GM12878 (cell line): Measurements from ENCODE around the gene BTBD7. TPM values are rescaled to one million over a fixed set of nuclear protein-coding genes. Genes with fewer than 3 reads are reported as not detected.

Source experiments
- ATF3 ChIP-seq: IDR thresholded peaks from 2 replicates; pipeline ENCODE4 v1.6.1; 2011; ENCODE audit warnings: low read depth, mild to moderate bottlenecking, low read length, moderate library complexity, borderline replicate concordance; ENCODE audit errors: extremely low read depth
- BACH1 ChIP-seq: fragments of 450-650 bp; IDR thresholded peaks from 2 replicates; pipeline ENCODE4 v1.6.1; 2017; ENCODE audit warnings: mild to moderate bottlenecking, borderline replicate concordance
- BMI1 ChIP-seq: fragments of 450-650 bp; IDR thresholded peaks from 2 replicates; pipeline ENCODE4 v1.6.1; 2016; ENCODE audit warnings: mild to moderate bottlenecking, moderate library complexity, borderline replicate concordance
- CBX5 ChIP-seq: sonication (generic); IDR thresholded peaks from 2 replicates; pipeline ENCODE4 v1.6.1; 2016; ENCODE audit warnings: low read depth, moderate library complexity, mild to moderate bottlenecking, inconsistent platforms
- CREM ChIP-seq: IDR thresholded peaks from 2 replicates; pipeline ENCODE4 v1.6.1; 2014; ENCODE audit warnings: antibody characterized with exemption, low read depth
- EED ChIP-seq: sonication (generic); IDR thresholded peaks from 2 replicates; pipeline ENCODE4 v1.6.1; 2016; ENCODE audit warnings: antibody characterized with exemption, low read depth
- EZH2 ChIP-seq: IDR thresholded peaks from 2 replicates; pipeline ENCODE4 v1.6.1; 2012; ENCODE audit warnings: low read depth, mild to moderate bottlenecking, control low read depth, inconsistent platforms, low read length, borderline replicate concordance; ENCODE audit not compliant: control insufficient read depth
- FOXM1 ChIP-seq: IDR thresholded peaks from 2 replicates; pipeline ENCODE4 v1.6.1; 2012; ENCODE audit warnings: low read depth, mild to moderate bottlenecking, inconsistent platforms, low read length, moderate library complexity
- GATAD2B ChIP-seq: fragments of 450-650 bp; conservative IDR thresholded peaks from 2 replicates; pipeline ENCODE4 v1.6.1; 2017; ENCODE audit warnings: low read depth, mild to moderate bottlenecking, moderate library complexity
- MEF2A ChIP-seq: IDR thresholded peaks from 2 replicates; pipeline ENCODE4 v1.6.1; 2011; ENCODE audit warnings: low read depth, mild to moderate bottlenecking, low read length, moderate library complexity; ENCODE audit not compliant: insufficient read depth
- MEF2B ChIP-seq: fragments of 450-650 bp; IDR thresholded peaks from 2 replicates; pipeline ENCODE4 v1.6.1; 2018; ENCODE audit warnings: mild to moderate bottlenecking, moderate library complexity; ENCODE audit not compliant: partially characterized antibody, poor library complexity, severe bottlenecking
- MTA2 ChIP-seq: fragments of 450-650 bp; IDR thresholded peaks from 2 replicates; pipeline ENCODE4 v1.6.1; 2016; ENCODE audit warnings: low read depth, mild to moderate bottlenecking, moderate library complexity
- MYB ChIP-seq: fragments of 150-350 bp; IDR thresholded peaks from 2 replicates; pipeline ENCODE4 v1.6.1; 2014; ENCODE audit warnings: mild to moderate bottlenecking, low read depth, low read length, borderline replicate concordance
- NBN ChIP-seq: fragments of 450-650 bp; IDR thresholded peaks from 2 replicates; pipeline ENCODE4 v1.6.1; 2016
- POLR2AphosphoS5 ChIP-seq: IDR thresholded peaks from 2 replicates; pipeline ENCODE4 v1.6.1; 2011; ENCODE audit warnings: mild to moderate bottlenecking, low read length, inconsistent platforms
- POU2F2 ChIP-seq: IDR thresholded peaks from 3 replicates; pipeline ENCODE4 v1.6.1; 2011; ENCODE audit warnings: low read depth, mild to moderate bottlenecking, low read length, borderline replicate concordance
- RELA ChIP-seq: fragments of 450-650 bp; IDR thresholded peaks from 2 replicates; pipeline ENCODE4 v1.8.0; 2014; ENCODE audit warnings: borderline replicate concordance; ENCODE audit not compliant: partially characterized antibody
- RFX5 ChIP-seq: IDR thresholded peaks from 2 replicates; pipeline ENCODE4 v1.6.1; 2011; ENCODE audit warnings: low read depth, low read length, improper control_type of control experiment
- RUNX3 ChIP-seq: IDR thresholded peaks from 2 replicates; pipeline ENCODE4 v1.6.1; 2012; ENCODE audit warnings: low read length, inconsistent platforms
- SMAD1 ChIP-seq: fragments of 450-650 bp; IDR thresholded peaks from 2 replicates; pipeline ENCODE4 v1.6.1; 2018; ENCODE audit warnings: mild to moderate bottlenecking, low read depth; ENCODE audit not compliant: partially characterized antibody
- SUZ12 ChIP-seq: fragments of 200-600 bp; sonication (generic); IDR thresholded peaks from one replicate; pipeline ENCODE4 v1.6.1; 2018; ENCODE audit warnings: antibody characterized with exemption, mild to moderate bottlenecking; ENCODE audit not compliant: unreplicated experiment
- ZNF217 ChIP-seq: fragments of 450-650 bp; IDR thresholded peaks from 2 replicates; pipeline ENCODE4 v1.6.1; 2017; ENCODE audit warnings: antibody characterized with exemption, mild to moderate bottlenecking
- ZNF274 ChIP-seq: IDR thresholded peaks from one replicate; pipeline ENCODE4 v1.8.0; 2011; ENCODE audit not compliant: insufficient read length, insufficient read depth
- polyA plus RNA-seq, 11 experiments: library from polyadenylated mRNA; depleted of rRNA in 4 of 11; unstranded in 6 of 11; stranded (reverse) in 5 of 11; fragments of >200 nt; fragmentation: Nextera tagmentation in 4 of 11; fragmentation: Illumina TruSeq in 1 of 11; extraction: Ambion mirVana in 4 of 11; extraction: Trizol in 1 of 11; gene quantifications; 1 replicate in 1 of 11; 2 replicates in 10 of 11; pipeline versions ENCODE4 v1.2.1 to v1.2.3, GENCODE V29; 2011 to 2016; ENCODE audit warnings: inconsistent platforms in 2 of 11, missing spikeins in 2 of 11, low read depth in 1 of 11
- total RNA-seq, 4 experiments: library from RNA; depleted of rRNA in 3 of 4; stranded (reverse); fragments of >200 nt in 3 of 4; fragmentation: Illumina TruSeq in 1 of 4; extraction: Trizol in 1 of 4; gene quantifications; 2 replicates each; pipeline versions ENCODE4 v1.2.1 to v1.2.3, GENCODE V29; 2013 to 2021
- TF ChIP-seq, protein P1 (sequence below): IDR thresholded peaks from 2 replicates; pipeline ENCODE4 v1.6.1; 2012; ENCODE audit warnings: improper control_type of control experiment, low read depth, low read length; ENCODE audit not compliant: insufficient replicate concordance
- TF ChIP-seq, protein P2 (sequence below): IDR thresholded peaks from 2 replicates; pipeline ENCODE4 v1.6.1; 2011; ENCODE audit warnings: borderline replicate concordance, low read depth, mild to moderate bottlenecking, moderate library complexity, mixed read lengths, low read length; ENCODE audit not compliant: insufficient read depth; ENCODE audit errors: extremely low read length

The BTBD7 gene
- total and polyA plus RNA-seq, 10 of the 15 experiments (the other 5 are each of a cell fraction or from before 2014, with no cell fraction given), result 3.6 to 17.0 (median 9.6) TPM

DNA sequence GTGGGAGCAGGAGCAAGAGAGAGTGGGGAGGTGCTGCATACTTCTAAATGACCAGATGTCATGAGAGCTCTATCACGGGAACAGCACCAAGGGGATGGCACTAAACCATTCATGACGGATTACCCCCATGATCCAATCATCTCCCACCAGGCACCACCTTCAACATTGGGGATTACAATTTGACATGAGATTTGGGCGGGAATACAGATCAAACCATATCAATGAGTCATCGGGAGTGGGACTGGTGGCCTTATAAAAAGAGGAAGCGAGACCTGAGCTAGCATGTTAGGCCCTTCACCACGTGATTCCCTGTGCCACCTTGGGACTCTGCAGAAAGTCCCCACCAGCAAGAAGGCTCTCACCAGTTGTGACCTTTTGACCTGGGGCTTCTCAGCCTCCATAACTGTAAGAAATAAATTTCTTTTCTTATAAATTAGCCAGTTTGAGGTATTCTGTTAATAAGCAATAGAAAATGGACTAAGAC, 42.9 kb upstream of the BTBD7 start (continued):
- TF ChIP-seq, protein P1, sequence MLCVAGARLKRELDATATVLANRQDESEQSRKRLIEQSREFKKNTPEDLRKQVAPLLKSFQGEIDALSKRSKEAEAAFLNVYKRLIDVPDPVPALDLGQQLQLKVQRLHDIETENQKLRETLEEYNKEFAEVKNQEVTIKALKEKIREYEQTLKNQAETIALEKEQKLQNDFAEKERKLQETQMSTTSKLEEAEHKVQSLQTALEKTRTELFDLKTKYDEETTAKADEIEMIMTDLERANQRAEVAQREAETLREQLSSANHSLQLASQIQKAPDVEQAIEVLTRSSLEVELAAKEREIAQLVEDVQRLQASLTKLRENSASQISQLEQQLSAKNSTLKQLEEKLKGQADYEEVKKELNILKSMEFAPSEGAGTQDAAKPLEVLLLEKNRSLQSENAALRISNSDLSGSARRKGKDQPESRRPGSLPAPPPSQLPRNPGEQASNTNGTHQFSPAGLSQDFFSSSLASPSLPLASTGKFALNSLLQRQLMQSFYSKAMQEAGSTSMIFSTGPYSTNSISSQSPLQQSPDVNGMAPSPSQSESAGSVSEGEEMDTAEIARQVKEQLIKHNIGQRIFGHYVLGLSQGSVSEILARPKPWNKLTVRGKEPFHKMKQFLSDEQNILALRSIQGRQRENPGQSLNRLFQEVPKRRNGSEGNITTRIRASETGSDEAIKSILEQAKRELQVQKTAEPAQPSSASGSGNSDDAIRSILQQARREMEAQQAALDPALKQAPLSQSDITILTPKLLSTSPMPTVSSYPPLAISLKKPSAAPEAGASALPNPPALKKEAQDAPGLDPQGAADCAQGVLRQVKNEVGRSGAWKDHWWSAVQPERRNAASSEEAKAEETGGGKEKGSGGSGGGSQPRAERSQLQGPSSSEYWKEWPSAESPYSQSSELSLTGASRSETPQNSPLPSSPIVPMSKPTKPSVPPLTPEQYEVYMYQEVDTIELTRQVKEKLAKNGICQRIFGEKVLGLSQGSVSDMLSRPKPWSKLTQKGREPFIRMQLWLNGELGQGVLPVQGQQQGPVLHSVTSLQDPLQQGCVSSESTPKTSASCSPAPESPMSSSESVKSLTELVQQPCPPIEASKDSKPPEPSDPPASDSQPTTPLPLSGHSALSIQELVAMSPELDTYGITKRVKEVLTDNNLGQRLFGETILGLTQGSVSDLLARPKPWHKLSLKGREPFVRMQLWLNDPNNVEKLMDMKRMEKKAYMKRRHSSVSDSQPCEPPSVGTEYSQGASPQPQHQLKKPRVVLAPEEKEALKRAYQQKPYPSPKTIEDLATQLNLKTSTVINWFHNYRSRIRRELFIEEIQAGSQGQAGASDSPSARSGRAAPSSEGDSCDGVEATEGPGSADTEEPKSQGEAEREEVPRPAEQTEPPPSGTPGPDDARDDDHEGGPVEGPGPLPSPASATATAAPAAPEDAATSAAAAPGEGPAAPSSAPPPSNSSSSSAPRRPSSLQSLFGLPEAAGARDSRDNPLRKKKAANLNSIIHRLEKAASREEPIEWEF, result no peak
- TF ChIP-seq ATF3 (0 out of 2 replicates have a peak, but pooled peaks have one; percentile 34), FOXM1 (peak; percentile 95), MEF2B (peak; percentile 90), SUZ12 (no peak), MYB (0 out of 2 replicates have a peak, but pooled peaks have one; percentile 55), RELA (peak; percentile 72), RUNX3 (peak; percentile 80), SMAD1 (no peak), EED (peak; percentile 93), POU2F2 (peak; percentile 29; the same call in 1 of the 3 replicates), ZNF274 (no peak), ZNF217 (0 out of 2 replicates have a peak, but pooled peaks have one; percentile 43), POLR2AphosphoS5 (no peak), GATAD2B (peak; percentile 88), BMI1 (peak; percentile 76; the same call in 1 of the 2 replicates), CBX5 (peak; percentile 29; the same call in 1 of the 2 replicates), CREM (peak; percentile 84), NBN (peak; percentile 87), BACH1 (peak; percentile 87; the same call in 1 of the 2 replicates), MTA2 (peak; percentile 90), MEF2A (peak; percentile 61; the same call in 1 of the 2 replicates), EZH2 (no peak), RFX5 (no peak)
- TF ChIP-seq, protein P2, sequence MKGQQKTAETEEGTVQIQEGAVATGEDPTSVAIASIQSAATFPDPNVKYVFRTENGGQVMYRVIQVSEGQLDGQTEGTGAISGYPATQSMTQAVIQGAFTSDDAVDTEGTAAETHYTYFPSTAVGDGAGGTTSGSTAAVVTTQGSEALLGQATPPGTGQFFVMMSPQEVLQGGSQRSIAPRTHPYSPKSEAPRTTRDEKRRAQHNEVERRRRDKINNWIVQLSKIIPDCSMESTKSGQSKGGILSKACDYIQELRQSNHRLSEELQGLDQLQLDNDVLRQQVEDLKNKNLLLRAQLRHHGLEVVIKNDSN, result peak; percentile 75
